Kidney epithelial cell (primary cell): Measurements from ENCODE around the gene MICAL3. TPM values are rescaled to one million over a fixed set of nuclear protein-coding genes. Genes with fewer than 3 reads are reported as not detected.

Source experiments
- DNase-seq: peaks from one replicate; pipeline ENCODE4 v3.0.0-alpha.2; 2010; ENCODE audit warnings: low read depth
- H3K27me3 ChIP-seq: 2 replicates; pipeline ENCODE4 v1.6.0; 2011; ENCODE audit warnings: low read length; ENCODE audit not compliant: control insufficient read depth, insufficient read depth
- H3K36me3 ChIP-seq: 2 replicates; pipeline ENCODE4 v1.5.1; 2011; ENCODE audit warnings: low read length; ENCODE audit not compliant: control insufficient read depth, insufficient read depth
- H3K4me3 ChIP-seq: 2 replicates; pipeline ENCODE4 v1.5.1; 2011; ENCODE audit warnings: low read depth, mild to moderate bottlenecking, control low read depth, low read length
- total RNA-seq: library from RNA; depleted of rRNA; stranded (reverse); fragments of >200 nt; gene quantifications from 2 replicates; pipeline ENCODE4 v1.2.3, GENCODE V29; 2015
- TF ChIP-seq, protein P1 (sequence below): IDR thresholded peaks from 2 replicates; pipeline ENCODE4 v1.5.1; 2011; ENCODE audit warnings: mild to moderate bottlenecking, moderate library complexity, low read length, control low read depth, inconsistent platforms; ENCODE audit not compliant: insufficient read depth, poor library complexity, severe bottlenecking

MICAL3 gene
- total RNA-seq, 1 donor from 2014 or later: 38.9 TPM

DNA sequence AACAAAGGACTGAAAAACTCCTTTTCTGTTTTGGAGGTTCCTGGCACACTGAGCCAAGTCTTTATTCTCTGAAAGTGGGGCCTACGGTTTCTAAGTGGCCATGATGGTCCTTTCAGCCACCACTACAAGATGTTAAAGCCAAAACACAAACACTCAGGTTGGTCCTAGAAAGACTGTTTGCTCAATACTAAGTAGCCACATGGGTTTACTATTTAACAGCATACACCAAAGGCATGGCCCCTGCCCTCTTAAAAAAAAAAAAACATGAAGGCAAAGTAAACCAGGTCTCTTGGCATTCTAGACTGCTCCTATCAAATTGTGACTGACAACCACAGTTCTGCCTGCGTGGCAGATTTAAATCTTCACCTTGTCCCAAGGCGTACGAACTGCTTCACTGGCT is 126.5 kb downstream of the MICAL3 start:
- TF ChIP-seq, protein P1, sequence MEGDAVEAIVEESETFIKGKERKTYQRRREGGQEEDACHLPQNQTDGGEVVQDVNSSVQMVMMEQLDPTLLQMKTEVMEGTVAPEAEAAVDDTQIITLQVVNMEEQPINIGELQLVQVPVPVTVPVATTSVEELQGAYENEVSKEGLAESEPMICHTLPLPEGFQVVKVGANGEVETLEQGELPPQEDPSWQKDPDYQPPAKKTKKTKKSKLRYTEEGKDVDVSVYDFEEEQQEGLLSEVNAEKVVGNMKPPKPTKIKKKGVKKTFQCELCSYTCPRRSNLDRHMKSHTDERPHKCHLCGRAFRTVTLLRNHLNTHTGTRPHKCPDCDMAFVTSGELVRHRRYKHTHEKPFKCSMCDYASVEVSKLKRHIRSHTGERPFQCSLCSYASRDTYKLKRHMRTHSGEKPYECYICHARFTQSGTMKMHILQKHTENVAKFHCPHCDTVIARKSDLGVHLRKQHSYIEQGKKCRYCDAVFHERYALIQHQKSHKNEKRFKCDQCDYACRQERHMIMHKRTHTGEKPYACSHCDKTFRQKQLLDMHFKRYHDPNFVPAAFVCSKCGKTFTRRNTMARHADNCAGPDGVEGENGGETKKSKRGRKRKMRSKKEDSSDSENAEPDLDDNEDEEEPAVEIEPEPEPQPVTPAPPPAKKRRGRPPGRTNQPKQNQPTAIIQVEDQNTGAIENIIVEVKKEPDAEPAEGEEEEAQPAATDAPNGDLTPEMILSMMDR: no peak
- Histone ChIP-seq H3K4me3 (no peak overlapping the region), H3K36me3 (peaks cover 2% of the 10 kb centered on the region), H3K27me3 (no peaks in the 10 kb centered on the region)
- no peak for DNase-seq

DNA sequence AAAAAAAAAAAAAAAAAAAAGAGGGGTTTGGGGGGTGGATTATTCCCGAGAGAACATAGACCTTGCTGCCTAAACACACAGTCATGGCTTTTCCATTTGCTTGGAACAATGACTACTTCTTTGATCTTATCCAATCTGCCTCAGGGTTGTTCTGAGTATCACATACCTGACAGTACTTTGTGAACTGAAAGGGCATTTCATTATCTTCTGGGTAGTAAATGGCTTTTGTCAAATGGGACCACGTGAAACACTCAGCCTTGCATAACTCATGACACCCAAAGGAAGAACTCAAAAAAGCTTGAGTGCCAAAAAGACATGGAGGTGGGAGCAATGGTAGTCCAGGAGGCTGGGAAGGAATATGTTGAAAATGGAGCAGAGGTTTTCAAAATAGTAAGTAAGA is 126.9 kb downstream of the MICAL3 start:
- Histone ChIP-seq H3K27me3 (no peaks in the 10 kb centered on the region), H3K36me3 (peaks cover 2% of the 10 kb centered on the region), H3K4me3 (no peak overlapping the region)
- no peak for DNase-seq
- TF ChIP-seq, protein P1: no peak

DNA sequence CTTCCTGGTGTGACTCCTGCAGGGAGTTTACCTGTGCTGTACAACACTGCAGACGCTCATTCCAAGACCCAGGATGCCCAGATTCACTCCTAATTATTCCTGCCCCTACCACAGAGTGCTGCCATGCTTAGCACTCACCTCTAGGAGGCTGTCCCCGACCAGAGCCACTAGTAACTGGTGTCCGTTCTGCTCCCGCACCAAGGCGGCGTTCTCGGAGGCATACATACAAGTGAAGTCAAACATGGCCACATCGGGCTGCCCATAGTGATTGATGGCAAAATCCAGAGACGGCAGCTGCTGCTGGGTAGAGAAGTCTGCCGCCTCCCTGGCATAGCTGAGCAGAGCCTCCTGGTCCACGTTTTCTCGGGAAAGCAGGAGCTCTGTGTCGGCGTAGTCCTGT is 127.8 kb downstream of the MICAL3 start:
- DNase-seq: no peak
- peaks cover 2% of the 10 kb centered on the region for H3K36me3 ChIP-seq
- H3K4me3 ChIP-seq: no peak overlapping the region
- no peaks in the 10 kb centered on the region for H3K27me3 ChIP-seq
- TF ChIP-seq, protein P1: peak; percentile 33

DNA sequence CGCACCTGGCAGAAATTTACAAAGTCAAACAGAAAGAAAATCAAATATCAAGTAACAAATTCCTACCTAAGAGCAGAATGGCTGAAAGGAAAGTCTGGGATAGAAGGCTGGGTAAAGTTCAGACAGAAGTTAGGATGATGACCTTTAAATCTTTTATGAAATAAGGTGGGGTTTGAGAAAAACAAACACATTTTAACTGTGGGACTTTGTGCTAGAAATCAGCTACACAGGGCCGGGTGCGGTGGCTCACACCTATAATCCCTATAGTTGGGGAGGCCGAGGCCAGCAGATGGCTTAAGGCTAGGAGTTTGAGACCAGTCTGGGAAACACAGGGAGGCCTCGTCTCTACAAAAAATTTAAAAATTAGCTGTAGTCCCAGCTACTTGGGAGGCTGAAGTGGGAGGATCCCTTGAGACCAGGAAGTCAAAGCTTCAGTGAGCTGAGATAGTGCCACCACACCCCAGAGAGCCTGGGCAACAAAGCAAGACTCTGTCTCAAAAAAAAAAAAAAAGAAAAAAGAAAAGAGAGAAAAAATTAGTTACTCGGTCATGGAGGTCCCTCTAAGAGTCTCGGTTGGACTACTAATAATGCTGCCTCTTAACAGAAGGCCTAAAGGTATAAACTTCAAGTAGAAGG is 130.3 kb downstream of the MICAL3 start:
- peaks cover 2% of the 10 kb centered on the region for H3K36me3 ChIP-seq
- TF ChIP-seq, protein P1: no peak
- no peaks in the 10 kb centered on the region for H3K27me3 ChIP-seq
- no peak for DNase-seq
- no peak overlapping the region for H3K4me3 ChIP-seq

DNA sequence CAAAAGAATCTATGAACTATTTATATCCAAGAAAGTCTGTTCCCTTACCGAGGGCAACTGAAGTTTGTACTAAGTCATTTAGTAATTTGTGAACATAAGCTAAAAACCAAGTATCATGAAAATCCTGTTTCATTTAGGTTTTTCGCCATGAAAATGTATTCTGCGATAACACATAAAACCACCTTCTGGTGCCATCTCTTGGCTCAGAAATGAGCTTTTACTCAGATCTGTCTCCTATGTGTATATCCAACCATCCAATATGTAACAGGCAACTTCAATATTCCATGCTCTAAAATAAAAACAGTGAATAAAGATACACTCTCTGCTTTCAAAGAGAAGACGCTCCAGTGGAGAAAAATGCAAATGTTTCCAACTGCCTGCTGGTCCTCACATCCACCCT is 132.0 kb downstream of the MICAL3 start:
- H3K4me3 ChIP-seq: no peak overlapping the region
- TF ChIP-seq, protein P1: no peak
- DNase-seq: no peak
- peaks cover 2% of the 10 kb centered on the region for H3K36me3 ChIP-seq
- H3K27me3 ChIP-seq: no peaks in the 10 kb centered on the region
